ENCODE results near the gene STAB2.

Gene STAB2

GRCh38 chr12:103780093-103780440 is 193.0 kb downstream of the STAB2 start:
- H3K9ac ChIP-seq (ENCODE audit: low read length) = no peak overlapping the region
- no peaks in the 10 kb centered on the region for H3F3A ChIP-seq (ENCODE audit: insufficient read depth)
- no peaks in the 10 kb centered on the region for H4K20me1 ChIP-seq (ENCODE audit: low read depth, low read length)
- no peaks in the 10 kb centered on the region for H3K27me3 ChIP-seq (ENCODE audit: low read length)
- H3K4me3 ChIP-seq (ENCODE audit: insufficient read depth, low read length, poor library complexity, severe bottlenecking) = no peak overlapping the region
- no peaks in the 10 kb centered on the region for H3K79me2 ChIP-seq (ENCODE audit: insufficient read depth, low read length)
- no peaks in the 10 kb centered on the region for H3K9me3 ChIP-seq (ENCODE audit: insufficient read depth, low read length)
- TF ChIP-seq EZH2phosphoT487 (conservative IDR thresholded peaks at IDR 0.05; ENCODE audit: low read length) (no peak), CTCF (IDR thresholded peaks at IDR 0.05; ENCODE audit: insufficient read depth, low read length, poor library complexity, severe bottlenecking) (no peak)
- H2AFZ ChIP-seq (ENCODE audit: low read depth, low read length, severe bottlenecking) = no peak overlapping the region
- H3K9me2 ChIP-seq (replicated peaks; ENCODE audit: insufficient read depth, low read length) = no peaks in the 10 kb centered on the region
- H3K4me2 ChIP-seq (ENCODE audit: low read depth, low read length, poor library complexity, severe bottlenecking) = no peak overlapping the region
- no peaks in the 10 kb centered on the region for H3K36me3 ChIP-seq (ENCODE audit: low read length)
- H3K27ac ChIP-seq (ENCODE audit: low read depth, low read length) = no peak overlapping the region

- no peaks in the 10 kb centered on the region for H3K27me3 ChIP-seq (ENCODE audit: low read length)
- no peaks in the 10 kb centered on the region for H3K79me2 ChIP-seq (ENCODE audit: insufficient read depth, low read length)
- no peaks in the 10 kb centered on the region for H3F3A ChIP-seq (ENCODE audit: insufficient read depth)
- TF ChIP-seq EZH2phosphoT487 (conservative IDR thresholded peaks at IDR 0.05; ENCODE audit: low read length) = no peak
- TF ChIP-seq CTCF (IDR thresholded peaks at IDR 0.05; ENCODE audit: insufficient read depth, low read length, poor library complexity, severe bottlenecking) = no peak
- H3K9ac ChIP-seq (ENCODE audit: low read length) = no peak overlapping the region
- no peaks in the 10 kb centered on the region for H3K36me3 ChIP-seq (ENCODE audit: low read length)
- no peak overlapping the region for H3K4me2 ChIP-seq (ENCODE audit: low read depth, low read length, poor library complexity, severe bottlenecking)
- no peaks in the 10 kb centered on the region for H3K9me2 ChIP-seq (replicated peaks; ENCODE audit: insufficient read depth, low read length)
- H3K9me3 ChIP-seq (ENCODE audit: insufficient read depth, low read length) = no peaks in the 10 kb centered on the region
- no peaks in the 10 kb centered on the region for H4K20me1 ChIP-seq (ENCODE audit: low read depth, low read length)
- no peak overlapping the region for H3K4me3 ChIP-seq (ENCODE audit: insufficient read depth, low read length, poor library complexity, severe bottlenecking)
- H3K27ac ChIP-seq (ENCODE audit: low read depth, low read length) = no peak overlapping the region
- no peak overlapping the region for H2AFZ ChIP-seq (ENCODE audit: low read depth, low read length, severe bottlenecking)
These were observed 193.9 kb downstream of the STAB2 start for GRCh38 chr12:103780992-103781391.

DNA sequence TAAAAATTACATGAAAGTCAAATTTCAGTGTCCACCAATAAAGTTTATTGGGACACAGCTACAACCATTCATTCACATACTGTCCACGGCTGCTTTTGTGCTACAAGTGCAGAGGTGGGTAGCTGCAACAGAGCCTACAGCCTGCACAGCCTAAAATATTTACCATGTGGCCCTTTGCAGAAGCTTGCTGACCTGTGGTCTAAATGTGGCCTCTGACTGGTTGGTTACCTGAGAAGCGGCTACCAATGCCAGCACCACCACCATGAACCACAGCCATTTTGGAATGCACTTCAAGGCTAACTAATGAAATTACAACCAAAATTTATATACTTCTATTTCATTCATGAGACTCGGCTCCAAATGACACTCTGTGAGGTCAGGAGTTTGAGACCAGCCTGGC is 195.3 kb downstream of the STAB2 start:
- Histone ChIP-seq H3K27me3 (ENCODE audit: low read length) (no peaks in the 10 kb centered on the region), H3K36me3 (ENCODE audit: low read length) (no peaks in the 10 kb centered on the region), H4K20me1 (ENCODE audit: low read depth, low read length) (no peaks in the 10 kb centered on the region), H3K4me3 (ENCODE audit: insufficient read depth, low read length, poor library complexity, severe bottlenecking) (no peak overlapping the region), H3K4me2 (ENCODE audit: low read depth, low read length, poor library complexity, severe bottlenecking) (no peak overlapping the region), H3K9me3 (ENCODE audit: insufficient read depth, low read length) (no peaks in the 10 kb centered on the region), H3K9me2 (replicated peaks; ENCODE audit: insufficient read depth, low read length) (no peaks in the 10 kb centered on the region), H3K27ac (ENCODE audit: low read depth, low read length) (no peak overlapping the region), H3F3A (ENCODE audit: insufficient read depth) (no peaks in the 10 kb centered on the region), H3K9ac (ENCODE audit: low read length) (no peak overlapping the region), H3K79me2 (ENCODE audit: insufficient read depth, low read length) (no peaks in the 10 kb centered on the region), H2AFZ (ENCODE audit: low read depth, low read length, severe bottlenecking) (no peak overlapping the region)
- TF ChIP-seq EZH2phosphoT487 (conservative IDR thresholded peaks at IDR 0.05; ENCODE audit: low read length) (no peak), CTCF (IDR thresholded peaks at IDR 0.05; ENCODE audit: insufficient read depth, low read length, poor library complexity, severe bottlenecking) (no peak)

Measured in SU-DHL-6 (cell line).